CD4-positive, alpha-beta T cell (primary cell): ENCODE measurements around the gene EPSTI1. TPM values are rescaled to one million over a fixed set of nuclear protein-coding genes. Genes with fewer than 3 reads are reported as not detected.

Experiments used
- ATAC-seq: fragments of 200-7000 bp; cut with Tn5 transposase; one replicate; pipeline ENCODE4 v1.10.0; 2022; ENCODE audit warnings: mild to moderate bottlenecking; ENCODE audit not compliant: poor library complexity
- CTCF ChIA-PET: fragments of 350-600 bp; sonication (Branson Sonifier 250); formaldehyde crosslinking; loops from one replicate; lab custom pipeline; 2021; ENCODE audit warnings: antibody characterized with exemption, inconsistent platforms; lab: Charles Lee
- POLR2A ChIA-PET: fragments of 350-600 bp; sonication (Branson Sonifier 250); formaldehyde crosslinking; loops from one replicate; lab custom pipeline; 2021; ENCODE audit warnings: antibody characterized with exemption, inconsistent platforms; lab: Charles Lee
- DNase-seq, 14 experiments: peaks; one replicate each; pipeline ENCODE4 v3.0.0-alpha.2; 2013 to 2020; ENCODE audit warnings: mixed read lengths in 2 of 14
- H3K27ac ChIP-seq, 2 donors: one replicate each; pipeline versions ENCODE4 v1.5.1 to v1.7.0; 2013; ENCODE audit warnings: low read length in 2 of 2, low read depth in 1 of 2, mild to moderate bottlenecking in 1 of 2
- H3K27me3 ChIP-seq, 2 experiments: 1 replicate in 1 of 2; 2 replicates in 1 of 2; pipeline versions ENCODE4 v1.6.1 to v1.7.0; 2013; ENCODE audit warnings: low read length in 2 of 2, control low read depth in 1 of 2, mild to moderate bottlenecking in 1 of 2, moderate library complexity in 1 of 2; ENCODE audit not compliant: insufficient read depth in 2 of 2, control insufficient read depth in 1 of 2
- H3K36me3 ChIP-seq: one replicate; pipeline ENCODE4 v1.6.1; 2013; ENCODE audit warnings: low read length, control low read depth; ENCODE audit not compliant: insufficient read depth
- H3K4me1 ChIP-seq: one replicate; pipeline ENCODE4 v1.6.1; 2013; ENCODE audit warnings: low read length, control low read depth; ENCODE audit not compliant: insufficient read depth
- H3K4me3 ChIP-seq: one replicate; pipeline ENCODE4 v1.5.1; 2013; ENCODE audit warnings: mild to moderate bottlenecking, low read length, moderate library complexity
- H3K9me3 ChIP-seq, 2 experiments: 1 replicate in 1 of 2; 2 replicates in 1 of 2; pipeline versions ENCODE4 v1.6.1 to v1.7.0; 2013; ENCODE audit warnings: low read length in 2 of 2, mild to moderate bottlenecking in 2 of 2, control low read depth in 1 of 2, moderate library complexity in 1 of 2; ENCODE audit not compliant: control insufficient read depth in 1 of 2, insufficient read depth in 1 of 2
- H3K27ac Mint-ChIP-seq: one replicate; pipeline ENCODE4 v1.8.0; 2020; ENCODE audit warnings: mixed read lengths
- H3K27me3 Mint-ChIP-seq: one replicate; pipeline ENCODE4 v1.8.0; 2021; ENCODE audit warnings: mixed read lengths
- H3K36me3 Mint-ChIP-seq: one replicate; pipeline ENCODE4 v1.8.0; 2021; ENCODE audit warnings: low read depth, mixed read lengths
- H3K4me1 Mint-ChIP-seq: one replicate; pipeline ENCODE4 v1.8.0; 2021; ENCODE audit warnings: low read depth, mixed read lengths
- H3K4me3 Mint-ChIP-seq: one replicate; pipeline ENCODE4 v1.8.0; 2020; ENCODE audit warnings: mild to moderate bottlenecking, mixed read lengths
- H3K9me3 Mint-ChIP-seq: one replicate; pipeline ENCODE4 v1.8.0; 2020; ENCODE audit warnings: mixed read lengths
- intact Hi-C, 2 experiments: fragments of 100-400 bp; cut with DNase I in 1 of 2; cut with micrococcal nuclease in 1 of 2; formaldehyde crosslinking; loops; one replicate each; pipeline versions ENCODE4 v1.15.1 to v1.9.0; 2023 to 2025; cut with DNase I, micrococcal nuclease
- total RNA-seq, 174 experiments: library from RNA in 2 of 174; stranded (reverse) in 2 of 174; gene quantifications; one replicate each; pipeline ENCODE4 v1.2.3 and lab custom pipeline; 2021 to 2026
- TF ChIP-seq, protein P1 (sequence below): fragments of 200-600 bp; IDR thresholded peaks from one replicate; pipeline ENCODE4 v1.8.0; 2022; ENCODE audit warnings: antibody characterized with exemption, mild to moderate bottlenecking

EPSTI1 gene
- total RNA-seq, 2 experiments from 2014 or later, result 23.5 to 24.5 TPM

GRCh38 chr13:42907745-42908144, 84.3 kb downstream of the EPSTI1 start:
- H3K9me3 Mint-ChIP-seq, result no peaks in the 10 kb centered on the region
- H3K4me3 Mint-ChIP-seq, result no peak overlapping the region
- intact Hi-C loops, result no loop called here
- ATAC-seq, result no peak
- no peak for DNase-seq
- ChIA-PET CTCF (no interaction called here), POLR2A (no interaction called here)
- Histone ChIP-seq H3K36me3 (peaks cover 11% of the 10 kb centered on the region), H3K9me3 (no peaks in the 10 kb centered on the region), H3K4me3 (no peak overlapping the region), H3K27ac (no peak overlapping the region), H3K4me1 (no peaks in the 10 kb centered on the region), H3K27me3 (no peaks in the 10 kb centered on the region)
- no peak overlapping the region for H3K27ac Mint-ChIP-seq
- peaks cover 79% of the 10 kb centered on the region for H3K36me3 Mint-ChIP-seq
- H3K27me3 Mint-ChIP-seq, result no peaks in the 10 kb centered on the region
- no peaks in the 10 kb centered on the region for H3K4me1 Mint-ChIP-seq
- TF ChIP-seq, protein P1, sequence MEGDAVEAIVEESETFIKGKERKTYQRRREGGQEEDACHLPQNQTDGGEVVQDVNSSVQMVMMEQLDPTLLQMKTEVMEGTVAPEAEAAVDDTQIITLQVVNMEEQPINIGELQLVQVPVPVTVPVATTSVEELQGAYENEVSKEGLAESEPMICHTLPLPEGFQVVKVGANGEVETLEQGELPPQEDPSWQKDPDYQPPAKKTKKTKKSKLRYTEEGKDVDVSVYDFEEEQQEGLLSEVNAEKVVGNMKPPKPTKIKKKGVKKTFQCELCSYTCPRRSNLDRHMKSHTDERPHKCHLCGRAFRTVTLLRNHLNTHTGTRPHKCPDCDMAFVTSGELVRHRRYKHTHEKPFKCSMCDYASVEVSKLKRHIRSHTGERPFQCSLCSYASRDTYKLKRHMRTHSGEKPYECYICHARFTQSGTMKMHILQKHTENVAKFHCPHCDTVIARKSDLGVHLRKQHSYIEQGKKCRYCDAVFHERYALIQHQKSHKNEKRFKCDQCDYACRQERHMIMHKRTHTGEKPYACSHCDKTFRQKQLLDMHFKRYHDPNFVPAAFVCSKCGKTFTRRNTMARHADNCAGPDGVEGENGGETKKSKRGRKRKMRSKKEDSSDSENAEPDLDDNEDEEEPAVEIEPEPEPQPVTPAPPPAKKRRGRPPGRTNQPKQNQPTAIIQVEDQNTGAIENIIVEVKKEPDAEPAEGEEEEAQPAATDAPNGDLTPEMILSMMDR, result no peak

DNA sequence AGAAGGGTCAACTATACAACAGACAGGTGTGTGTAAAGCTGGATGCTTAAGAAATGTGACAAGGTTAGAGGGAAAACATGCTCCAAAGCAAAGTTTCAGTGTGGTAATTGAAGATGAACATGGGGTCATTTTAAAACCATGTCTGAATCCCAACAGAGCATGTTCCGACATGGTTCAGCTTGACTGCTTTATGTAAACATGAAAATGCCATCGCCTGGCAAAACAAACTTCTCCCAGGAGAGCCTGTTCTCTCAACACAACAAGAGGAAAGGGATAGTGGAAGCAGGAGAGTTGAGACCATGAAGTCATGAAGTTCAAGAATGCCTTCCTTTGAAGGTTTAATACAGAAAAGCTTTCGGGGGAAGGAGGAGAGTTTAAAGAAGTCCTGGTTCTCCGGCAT, 85.8 kb downstream of the EPSTI1 start:
- Histone ChIP-seq H3K9me3 (no peaks in the 10 kb centered on the region), H3K36me3 (peaks cover 8% of the 10 kb centered on the region), H3K27me3 (no peaks in the 10 kb centered on the region), H3K4me1 (no peaks in the 10 kb centered on the region), H3K27ac (no peak overlapping the region), H3K4me3 (no peak overlapping the region)
- TF ChIP-seq, protein P1, result no peak
- Mint-ChIP-seq H3K4me1 (no peaks in the 10 kb centered on the region), H3K27me3 (no peaks in the 10 kb centered on the region), H3K36me3 (peaks cover 77% of the 10 kb centered on the region), H3K27ac (no peak overlapping the region), H3K9me3 (no peaks in the 10 kb centered on the region), H3K4me3 (no peak overlapping the region)
- POLR2A ChIA-PET, result no interaction called here
- intact Hi-C loops, result no loop called here
- no peak for ATAC-seq
- no peak for DNase-seq
- CTCF ChIA-PET, result no interaction called here

DNA sequence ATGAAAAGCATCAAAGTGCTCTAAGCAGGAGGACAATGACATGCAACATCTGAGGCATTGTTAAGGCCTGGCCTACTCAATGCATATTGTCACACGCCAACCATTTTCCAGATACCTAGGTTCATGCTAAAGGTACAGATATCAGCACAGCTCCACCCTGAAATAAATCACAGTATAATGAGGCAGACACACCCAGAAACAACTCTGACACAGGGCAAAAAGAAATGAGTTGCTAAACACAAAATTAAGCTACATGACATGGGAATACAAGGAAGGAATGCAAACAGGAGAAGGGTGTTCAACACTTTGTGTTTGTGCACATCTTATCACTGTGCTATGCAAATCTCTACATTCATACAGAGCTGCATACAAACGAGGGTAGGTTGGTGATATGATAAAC, 86.5 kb downstream of the EPSTI1 start:
- Mint-ChIP-seq H3K27me3 (no peaks in the 10 kb centered on the region), H3K4me1 (no peaks in the 10 kb centered on the region), H3K36me3 (peaks cover 79% of the 10 kb centered on the region), H3K27ac (no peak overlapping the region), H3K4me3 (no peak overlapping the region), H3K9me3 (no peaks in the 10 kb centered on the region)
- no peaks in the 10 kb centered on the region for H3K27me3 ChIP-seq
- no peak overlapping the region for H3K27ac ChIP-seq
- no peaks in the 10 kb centered on the region for H3K9me3 ChIP-seq
- TF ChIP-seq, protein P1, result no peak
- DNase-seq (no peak), ATAC-seq (no peak)
- no peak overlapping the region for H3K4me3 ChIP-seq
- no peaks in the 10 kb centered on the region for H3K4me1 ChIP-seq
- ChIA-PET POLR2A (no interaction called here), CTCF (no interaction called here)
- intact Hi-C loops, result no loop called here
- H3K36me3 ChIP-seq, result peaks cover 6% of the 10 kb centered on the region
